SIG-M5 treated with dmso at 0.1 percent for 504 hours (cell line): ENCODE data around the gene CHRM4.

Experiments used
- DNase-seq: peaks from one replicate; lab custom pipeline; 2025; ENCODE audit not compliant: unreplicated experiment; lab: John Stamatoyannopoulos, UW

Gene CHRM4

DNA sequence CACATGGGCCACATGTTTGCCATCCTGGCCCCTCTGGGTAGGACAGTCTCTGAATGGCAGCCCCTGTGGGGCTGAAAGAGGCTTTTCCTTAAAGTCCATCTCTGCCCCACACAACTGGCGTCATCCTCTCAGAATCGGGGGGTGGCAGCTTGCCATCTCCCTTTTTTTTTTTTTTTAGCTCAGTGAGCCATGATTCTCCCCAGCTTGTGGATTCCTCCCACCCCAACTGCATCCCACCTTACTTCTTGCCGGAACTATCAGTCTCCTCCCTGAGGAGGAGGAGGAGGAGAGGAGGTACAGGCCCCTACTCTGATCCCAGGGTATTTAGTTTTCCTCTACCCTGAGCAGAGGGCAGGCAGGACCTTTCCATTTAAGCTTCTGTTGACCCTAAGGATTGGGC lies 40.9 kb downstream of the CHRM4 start:
- DNase-seq = no peak

DNA sequence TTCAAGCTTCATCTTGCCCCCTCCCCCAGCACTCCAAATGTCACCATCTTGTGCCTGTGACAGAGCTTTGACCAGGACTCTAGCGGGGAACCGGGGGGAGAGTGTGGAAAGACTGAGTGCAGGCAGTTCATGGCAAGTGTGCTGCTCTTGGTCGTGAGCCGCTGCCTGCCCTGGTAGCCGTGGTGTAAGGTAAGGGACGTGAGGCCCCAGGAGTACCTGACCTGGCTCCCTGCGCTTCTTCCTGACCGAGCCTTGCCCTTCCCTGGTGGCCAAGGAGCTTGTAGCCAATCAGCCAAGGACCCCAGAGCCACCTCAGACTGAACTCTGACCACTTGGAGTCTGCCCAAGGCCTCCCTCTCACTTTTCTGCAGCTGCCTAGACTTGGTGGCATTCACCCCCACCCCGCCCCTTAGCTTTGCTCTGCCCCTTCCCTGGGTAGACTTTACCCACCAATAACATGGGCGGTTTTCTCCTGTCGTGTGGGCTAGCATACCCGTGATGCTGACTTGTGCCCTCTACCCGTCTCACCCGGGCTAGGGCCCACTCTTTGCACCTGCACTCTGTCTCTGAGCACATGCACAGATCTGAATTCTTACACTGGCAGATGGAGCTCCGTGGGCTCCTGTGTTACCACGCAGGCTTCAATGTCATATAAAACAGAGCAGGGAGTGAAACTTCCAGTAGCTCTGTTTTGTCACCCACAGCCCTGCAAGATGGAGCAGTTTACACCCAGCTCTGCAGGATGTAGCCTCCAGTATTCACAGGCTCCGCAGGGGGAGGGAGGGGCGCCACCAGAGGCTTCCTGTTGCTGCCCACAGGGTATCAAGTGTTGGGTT lies 42.8 kb downstream of the CHRM4 start:
- DNase-seq = no peak

DNA sequence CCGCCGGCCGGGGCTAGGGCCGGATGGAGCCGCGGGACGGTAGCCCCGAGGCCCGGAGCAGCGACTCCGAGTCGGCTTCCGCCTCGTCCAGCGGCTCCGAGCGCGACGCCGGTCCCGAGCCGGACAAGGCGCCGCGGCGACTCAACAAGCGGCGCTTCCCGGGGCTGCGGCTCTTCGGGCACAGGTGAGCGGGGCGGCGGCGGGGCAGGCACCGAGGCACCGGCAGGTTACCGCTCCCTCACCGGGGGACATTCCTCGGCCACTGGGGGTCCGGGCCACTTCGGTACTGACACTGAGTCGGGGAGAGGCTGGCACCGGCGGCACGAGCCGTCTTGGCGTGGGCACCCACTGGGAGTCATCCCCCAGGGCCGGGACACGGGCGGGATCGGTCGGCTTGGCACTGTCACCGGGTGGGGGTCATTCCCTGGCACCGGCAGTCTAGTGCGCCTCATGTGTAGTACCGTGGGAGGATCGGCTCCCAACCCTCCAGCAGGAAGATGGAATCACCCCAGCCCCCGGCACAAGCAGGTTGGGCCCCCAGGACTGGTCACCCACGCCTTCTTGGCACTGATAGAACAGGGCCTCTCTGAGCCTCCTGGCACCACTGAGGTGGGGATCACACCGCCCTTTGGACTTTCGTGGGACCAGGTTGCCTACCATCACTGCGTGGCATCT lies 43.8 kb downstream of the CHRM4 start:
- DNase-seq = no peak

DNA sequence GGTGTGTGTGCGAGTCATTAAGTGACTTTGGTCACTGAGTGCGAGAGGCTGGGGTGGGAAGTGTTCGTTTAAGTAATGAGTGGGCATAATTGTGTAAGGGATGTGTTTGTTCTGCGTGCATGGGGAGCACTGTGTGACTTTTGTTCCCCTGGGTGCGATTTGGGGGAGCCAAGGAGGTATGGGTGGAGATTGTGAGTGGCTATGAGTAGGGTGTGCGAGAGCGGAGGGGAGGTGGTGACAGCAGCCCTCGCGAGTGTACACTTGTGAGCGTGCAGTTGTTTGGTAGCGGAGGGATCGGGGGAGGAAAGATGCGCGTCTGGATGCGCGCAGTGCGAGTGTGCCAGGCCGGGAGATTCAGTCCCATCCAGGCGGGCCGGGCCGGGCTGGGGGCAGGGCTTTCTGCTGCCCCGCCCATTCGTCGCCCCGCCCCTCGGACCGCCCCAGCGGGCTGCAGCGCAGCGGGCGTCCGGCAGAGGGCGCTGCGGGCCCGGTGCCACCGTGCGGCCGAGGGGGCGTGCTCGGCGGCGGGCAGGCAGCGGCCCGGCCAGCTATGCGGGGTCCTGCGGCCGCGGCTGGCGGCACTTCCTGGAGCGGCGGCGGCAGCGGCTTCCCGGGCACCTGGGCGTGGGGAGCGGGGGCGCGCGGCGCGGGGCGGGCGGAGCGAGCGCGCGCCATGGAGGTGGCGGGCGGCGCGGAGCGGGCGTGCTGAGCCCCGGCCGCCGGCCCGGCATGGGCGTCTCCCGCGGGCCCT lies 44.5 kb downstream of the CHRM4 start, which contains the start of gene DGKZ:
Gene DGKZ, plus strand, starts transcription at position 578 of the 751 bp plus-strand sequence. CDS start 197 bp downstream, outside the sequence.
- peak; percentile 78 for DNase-seq

DNA sequence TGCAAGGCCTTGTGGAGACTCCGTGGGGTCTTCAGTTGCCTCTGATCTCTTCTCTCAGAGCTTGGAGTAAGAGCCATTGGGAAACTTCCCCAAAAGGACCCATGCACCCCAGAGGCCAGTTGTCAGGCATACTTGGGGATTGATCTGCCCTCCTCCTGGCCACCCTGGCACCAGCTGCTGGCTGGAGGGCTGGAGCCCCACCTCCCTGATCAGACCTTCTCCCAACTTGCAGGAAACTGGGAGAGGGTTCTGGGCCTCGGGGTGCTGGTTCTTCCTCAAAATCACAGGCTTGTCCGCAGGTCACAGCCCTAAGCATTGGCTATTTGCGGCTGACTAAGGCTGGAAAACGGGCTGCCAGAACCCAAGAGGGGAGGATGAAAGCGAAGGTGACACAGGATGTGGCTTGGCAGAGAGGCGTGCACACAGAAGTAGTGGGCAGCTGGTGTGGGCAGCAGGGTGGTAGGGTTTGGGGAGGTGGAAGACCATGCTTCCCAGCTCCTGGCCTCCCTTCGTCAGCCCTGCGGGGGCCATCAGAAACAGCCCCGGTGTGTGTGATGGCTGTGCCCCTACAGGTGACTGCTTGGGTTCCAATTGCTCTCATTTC lies 45.6 kb downstream of the CHRM4 start:
- no peak for DNase-seq

DNA sequence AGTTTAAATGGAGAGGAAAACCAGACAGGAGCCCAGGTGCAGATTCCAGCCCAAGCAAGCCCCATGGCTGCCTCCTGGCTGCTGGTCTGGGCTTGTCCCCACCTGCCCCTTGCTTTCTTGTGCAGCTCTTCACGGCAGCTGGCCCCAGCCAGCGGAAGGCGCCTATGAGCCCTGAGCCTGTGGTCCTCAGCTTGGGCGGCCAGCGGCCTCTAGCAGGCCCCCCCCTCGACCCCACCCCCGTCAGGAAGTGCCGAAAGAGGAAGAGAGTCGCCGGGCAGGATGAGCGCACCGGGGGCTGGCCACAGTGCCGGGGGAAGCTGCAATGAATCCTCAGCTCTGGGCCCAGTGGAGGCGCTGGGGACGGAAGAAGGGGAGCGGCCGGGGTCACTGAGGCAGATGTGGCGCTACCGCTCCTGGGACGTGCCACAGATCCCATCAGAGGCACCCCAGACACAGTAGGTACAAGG lies 46.4 kb downstream of the CHRM4 start:
- peak; percentile 72 for DNase-seq

DNA sequence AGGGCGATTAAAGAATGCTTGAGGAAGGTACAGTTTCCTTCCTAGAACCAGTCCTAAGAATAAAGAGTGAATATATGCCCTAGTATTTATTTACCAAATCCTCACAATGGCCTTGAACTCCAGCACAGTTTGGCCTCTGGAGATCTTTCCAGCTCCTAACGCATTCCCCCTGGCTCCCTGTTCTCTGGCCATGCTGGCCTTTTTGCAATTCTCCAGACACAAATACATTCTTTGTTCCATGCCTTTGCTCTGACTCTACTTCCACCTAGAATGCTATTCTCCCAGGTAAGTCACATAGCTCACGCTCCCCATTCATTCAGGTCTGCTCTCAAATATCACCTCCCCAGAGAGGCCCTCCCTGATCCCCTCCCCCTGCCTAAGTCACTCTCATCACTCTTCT lies 48.1 kb downstream of the CHRM4 start:
- DNase-seq = no peak

DNA sequence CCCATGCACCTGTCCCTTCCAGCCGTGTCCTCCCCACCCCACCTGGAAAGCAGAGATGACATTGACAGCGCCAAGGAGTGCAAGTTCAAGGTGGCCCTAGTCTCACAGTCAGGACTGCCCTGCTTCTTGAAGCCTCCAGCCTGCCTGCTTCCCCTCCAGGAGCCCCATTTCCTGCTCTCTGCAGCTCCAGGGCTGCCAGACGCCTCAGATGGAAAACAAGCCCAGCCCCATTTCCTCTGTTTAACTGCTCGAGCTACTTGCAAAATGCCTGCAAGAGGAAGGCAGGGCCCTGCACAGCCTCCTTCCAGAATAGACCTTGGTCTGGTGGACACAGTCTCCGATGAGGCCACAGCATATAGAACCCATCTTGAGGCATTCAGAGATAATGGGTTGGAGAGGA lies 49.3 kb downstream of the CHRM4 start:
- peak; percentile 73 for DNase-seq

DNA sequence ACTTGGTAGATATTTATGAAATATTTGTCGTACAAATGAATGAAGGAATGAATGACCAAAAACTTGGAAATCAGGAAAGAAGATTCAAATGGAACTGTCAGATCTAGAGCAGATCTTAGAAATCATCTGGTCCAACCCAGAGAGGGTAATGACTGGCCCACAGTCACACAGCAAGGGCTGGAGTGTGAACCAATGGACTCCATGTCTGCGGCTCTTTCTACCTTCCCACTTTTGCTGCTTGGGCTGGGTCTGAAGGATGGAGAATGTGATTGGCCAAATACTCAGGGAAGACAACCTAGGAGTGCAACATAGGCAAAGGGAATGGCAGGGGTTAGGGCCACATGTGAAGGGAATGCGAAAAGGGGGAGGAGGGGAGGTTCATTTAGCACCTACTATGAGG lies 50.1 kb downstream of the CHRM4 start:
- DNase-seq = no peak

DNA sequence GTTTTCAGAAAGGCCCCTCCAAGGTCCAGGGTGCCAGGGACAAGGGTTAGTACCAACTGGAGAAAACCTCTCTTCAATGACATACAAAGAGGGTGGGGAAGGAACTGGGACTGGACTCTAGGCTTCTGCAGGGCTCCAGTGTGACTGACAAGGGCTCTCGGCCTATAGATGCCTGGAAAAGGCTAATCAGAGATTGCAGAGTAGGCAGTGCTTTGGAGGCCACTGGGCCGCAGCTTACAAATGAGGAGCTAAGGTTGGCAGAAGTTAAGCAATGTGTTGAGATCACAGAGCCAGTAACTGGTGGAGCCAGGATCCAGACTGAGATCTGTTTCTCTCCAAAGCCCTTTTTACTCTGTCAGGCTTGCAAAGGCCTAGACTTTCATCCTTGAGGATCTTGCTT lies 51.8 kb downstream of the CHRM4 start:
- DNase-seq = no peak

DNA sequence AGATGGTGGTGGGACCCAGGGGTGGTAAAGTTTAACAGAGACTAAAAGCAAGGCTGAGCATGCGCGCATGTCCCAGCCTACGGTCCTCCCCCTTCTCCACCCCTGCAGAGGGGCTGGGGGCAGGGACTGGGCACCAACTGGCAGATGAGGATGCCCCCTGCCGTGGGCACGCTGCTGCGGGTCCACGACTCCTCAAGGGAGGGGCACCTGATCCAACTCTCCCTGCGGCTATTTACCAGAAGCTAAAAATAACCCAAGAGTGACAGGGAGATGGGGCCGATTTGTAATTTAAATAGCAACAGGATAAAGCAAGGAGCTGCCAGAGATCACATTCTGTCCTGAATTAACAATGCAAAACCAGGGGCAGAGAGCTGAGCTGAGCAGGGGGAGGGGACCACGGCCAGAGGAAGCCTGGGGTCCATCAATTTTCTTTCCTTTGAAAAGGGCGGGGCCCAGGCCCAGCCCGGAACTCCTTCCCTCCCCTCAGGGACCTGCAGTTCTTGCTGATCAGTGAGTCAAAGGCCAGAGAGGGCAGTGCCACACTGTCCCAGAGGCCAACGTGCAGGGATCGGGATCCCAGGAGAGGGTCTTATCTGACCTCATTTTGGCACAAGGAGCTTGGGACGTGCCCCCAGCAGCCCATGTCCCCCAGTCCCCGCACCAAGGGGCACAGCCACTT lies 52.4 kb downstream of the CHRM4 start:
- DNase-seq = no peak

DNA sequence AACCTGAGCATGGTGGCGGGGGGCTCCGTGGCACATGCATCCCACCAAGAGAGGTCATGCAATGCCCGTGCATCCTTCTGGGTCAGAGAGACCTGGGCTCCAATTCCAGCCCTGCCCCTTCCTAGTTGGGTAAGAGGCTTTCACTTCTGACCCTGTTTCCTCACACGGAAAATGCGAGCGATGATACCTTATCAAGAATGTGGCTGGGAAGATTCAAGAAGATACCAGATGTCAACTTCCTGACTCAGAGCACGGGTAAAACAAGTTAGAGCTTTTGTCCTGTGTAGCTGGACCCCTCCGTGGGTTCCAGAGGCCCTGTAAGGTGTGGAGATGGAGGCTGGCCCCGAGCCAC lies 53.0 kb downstream of the CHRM4 start:
- no peak for DNase-seq

DNA sequence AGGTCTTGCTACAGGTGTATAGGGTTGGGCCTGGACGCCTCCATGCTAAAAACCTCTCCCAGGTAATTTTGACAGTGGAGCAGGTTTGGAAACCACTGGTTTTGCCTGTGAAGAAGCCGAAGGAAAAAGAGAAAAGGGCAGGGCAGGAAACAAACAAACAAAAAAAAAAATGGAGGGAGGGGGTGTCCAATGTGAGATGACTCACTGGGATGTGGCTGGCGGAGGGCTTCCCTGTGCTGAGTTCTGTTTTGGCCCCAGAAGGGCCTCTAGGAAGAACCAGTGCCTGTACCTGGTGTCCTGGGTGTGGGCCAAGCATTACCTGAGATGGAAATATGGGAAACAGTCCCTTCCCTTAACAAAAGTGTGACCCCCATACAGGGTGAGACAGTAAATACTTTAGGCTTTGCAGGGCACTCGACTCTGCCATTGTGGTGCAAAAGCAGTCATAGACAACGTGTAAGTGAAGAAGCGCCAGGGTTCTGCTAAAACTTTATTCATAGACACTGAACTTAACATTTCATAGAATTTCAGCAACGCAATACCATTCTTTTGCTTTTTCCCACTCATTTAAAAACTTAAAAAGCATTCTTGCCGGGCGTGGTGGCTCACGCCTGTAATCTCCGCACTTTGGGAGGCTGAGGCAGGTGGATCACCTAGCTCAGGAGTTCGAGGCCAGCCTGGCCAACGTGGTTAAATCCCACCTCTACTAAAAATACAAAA lies 53.8 kb downstream of the CHRM4 start:
- no peak for DNase-seq

DNA sequence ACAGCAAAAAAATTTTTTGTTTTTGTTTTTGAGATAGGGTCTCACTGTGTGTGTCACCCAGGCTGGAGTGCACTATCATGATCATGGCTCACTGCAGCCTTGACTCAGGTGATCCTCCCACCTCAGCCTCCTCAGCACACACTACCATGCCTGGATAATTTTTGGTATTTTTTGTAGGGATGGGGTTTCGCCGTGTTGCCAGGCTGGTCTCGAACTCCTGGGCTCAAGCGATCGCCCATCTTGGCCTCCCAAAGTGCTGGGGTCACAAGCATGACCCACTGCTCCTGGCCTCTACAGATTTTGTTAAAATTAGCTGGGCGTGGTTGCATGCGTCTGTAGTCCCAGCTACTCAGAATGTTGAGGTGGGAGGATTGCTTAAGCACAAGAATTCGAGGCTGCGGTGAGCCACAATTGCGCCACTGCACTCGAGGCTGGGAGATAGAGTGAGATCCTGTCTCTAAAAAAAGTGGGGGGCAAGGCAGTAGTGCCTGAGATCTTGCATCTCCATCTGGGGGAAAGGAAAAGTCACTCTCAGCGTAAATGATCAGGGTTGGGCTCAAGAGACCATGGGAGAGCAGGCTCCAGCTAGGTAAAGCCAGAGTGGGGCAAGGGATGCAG lies 54.9 kb downstream of the CHRM4 start:
- peak; percentile 97 for DNase-seq

DNA sequence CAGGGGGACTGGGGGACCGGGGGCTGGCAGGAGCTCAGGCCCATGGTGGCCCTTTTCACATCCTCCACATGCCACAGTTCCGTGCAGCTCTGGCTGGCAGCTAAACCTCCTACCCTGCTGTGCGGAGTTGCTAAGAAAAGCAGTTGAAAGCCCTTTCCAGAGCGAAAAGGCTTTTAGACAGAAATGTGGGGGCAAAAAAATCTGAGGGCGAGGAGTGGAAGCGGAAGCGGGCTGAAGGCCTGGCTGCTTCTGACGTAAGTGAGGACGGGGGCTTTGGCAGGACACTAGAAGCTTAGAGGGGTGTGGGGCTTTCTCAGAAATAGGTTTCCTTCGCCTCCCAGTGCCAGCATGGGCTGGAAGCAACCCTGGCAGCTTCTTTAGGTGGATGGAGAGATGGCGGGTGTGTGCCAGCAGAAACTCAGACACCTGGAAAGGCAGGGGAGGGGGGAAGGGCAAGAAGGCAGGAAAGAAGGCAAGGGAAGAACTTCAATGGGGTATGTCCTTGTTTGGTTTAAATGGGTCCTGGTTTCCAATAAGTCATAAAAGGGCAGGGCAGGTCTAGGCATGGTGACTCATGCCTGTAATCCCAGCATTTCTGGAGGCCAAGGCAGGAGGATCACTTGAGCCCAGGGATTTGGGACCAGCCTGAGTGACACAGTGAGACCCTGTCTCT lies 55.5 kb downstream of the CHRM4 start:
- peak; percentile 73 for DNase-seq

DNA sequence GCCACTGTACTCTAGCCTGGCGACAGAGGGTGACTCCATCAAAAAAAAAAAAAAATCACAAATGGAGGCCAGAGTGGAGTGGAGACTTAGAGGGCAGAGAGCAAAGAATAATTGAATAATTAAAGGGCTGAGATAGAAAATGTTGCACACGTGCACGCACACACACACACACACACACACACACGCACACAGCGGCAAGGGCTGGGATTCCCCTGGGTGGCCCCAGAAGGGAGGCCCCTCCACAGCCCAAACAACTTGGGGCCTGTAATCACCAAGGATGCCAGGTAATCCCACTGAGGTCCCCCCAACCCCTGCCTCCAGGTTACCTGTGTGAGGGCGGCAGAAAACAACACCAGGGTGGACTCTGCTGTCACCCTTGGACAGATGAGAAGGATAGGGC lies 56.3 kb downstream of the CHRM4 start:
- DNase-seq = no peak

DNA sequence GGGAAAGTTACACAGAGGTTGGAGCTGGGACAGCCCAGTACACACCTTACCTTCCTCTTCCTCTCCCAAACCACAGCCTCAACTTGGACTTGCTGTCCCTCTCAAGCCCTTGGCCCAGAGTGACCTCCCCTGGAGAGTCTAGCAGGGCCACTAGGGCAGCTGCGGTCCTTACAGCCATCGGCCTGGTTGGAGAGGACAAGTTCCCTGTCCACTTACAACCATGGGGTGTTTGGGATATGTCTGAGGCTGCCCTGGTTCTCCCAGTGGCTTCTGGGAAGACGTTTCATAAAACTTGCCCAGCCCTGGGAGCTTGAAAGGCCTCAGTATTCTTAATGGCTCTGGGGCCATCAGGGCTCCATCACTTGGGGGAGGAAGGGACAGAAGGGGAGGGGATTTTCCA lies 57.4 kb downstream of the CHRM4 start:
- no peak for DNase-seq
